ENCODE data around the gene MAPT.

The MAPT gene

DNA sequence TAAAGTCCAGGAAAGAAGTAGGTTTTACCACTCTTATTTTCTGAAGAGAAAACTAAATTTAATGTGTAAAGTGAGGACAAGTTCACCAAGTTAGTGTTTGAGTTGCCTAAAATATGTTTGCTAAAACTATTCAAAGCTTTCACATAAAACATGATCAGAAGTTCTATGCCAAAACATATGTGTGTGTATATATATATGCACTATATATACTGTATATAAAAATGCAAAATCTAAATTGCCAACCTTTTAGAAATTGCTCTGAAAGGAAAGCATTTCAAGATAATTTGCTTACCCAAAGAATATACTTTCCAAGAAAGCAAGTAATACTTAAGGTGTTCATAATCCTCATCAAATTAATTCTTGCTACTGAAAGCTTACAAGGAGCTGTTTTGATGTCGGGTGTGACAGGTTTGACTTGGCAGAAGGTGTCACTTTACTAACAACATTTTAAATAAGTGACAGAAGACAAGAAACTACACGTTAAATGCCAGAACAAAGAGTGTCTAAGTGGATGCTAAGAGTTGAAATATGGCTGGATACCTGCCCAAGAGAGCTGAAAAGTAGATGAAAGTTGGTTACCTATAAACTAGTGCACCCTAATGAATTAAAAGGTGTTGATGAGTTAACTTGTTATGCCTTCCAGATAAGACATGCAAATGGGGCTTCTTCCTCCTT is 72.4 kb downstream of the MAPT start:
- in situ Hi-C loops (cut with HindIII; ENCODE audit: low sequenced_read_pairs) = no loop called here

DNA sequence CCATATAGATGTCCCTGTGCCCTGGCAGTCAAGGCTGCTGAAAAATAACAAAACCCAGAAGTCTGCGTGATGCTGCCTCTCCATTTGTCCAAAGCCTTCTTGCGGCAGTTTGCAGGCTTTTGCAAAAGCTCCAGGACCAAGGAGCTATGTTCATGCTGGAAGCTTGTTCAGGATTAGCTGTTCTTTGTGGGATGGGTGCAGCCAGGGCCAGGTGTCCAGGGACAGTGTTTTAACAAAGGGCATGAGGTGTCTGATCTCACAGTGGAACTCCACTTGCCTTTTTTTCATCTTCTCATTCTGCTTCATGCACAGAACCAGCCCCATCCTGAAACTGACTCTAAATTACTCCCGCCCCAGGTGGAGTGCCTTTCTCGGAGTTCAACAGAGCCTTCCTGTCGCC is 73.0 kb downstream of the MAPT start:
- in situ Hi-C loops (cut with HindIII; ENCODE audit: low sequenced_read_pairs) = no loop called here

DNA sequence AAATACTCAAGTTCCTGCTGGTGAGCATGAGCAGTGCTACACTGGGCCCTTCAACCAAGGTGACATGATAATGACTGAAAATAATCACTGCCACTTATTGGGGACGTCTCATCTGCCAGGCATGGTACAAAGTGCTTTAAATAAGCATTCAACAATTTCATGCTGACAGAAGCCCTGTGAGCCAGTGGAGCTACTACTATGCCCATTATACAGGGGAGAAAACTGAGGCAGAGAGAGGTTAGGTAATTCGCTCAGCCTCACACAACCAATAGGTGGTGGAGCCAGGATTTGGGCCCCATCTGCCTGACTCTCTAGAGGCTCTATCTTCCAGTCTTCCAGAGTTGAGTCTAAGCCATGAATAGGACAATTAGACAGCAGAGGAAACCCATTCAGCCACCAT is 74.4 kb downstream of the MAPT start:
- in situ Hi-C loops (cut with HindIII; ENCODE audit: low sequenced_read_pairs) = no loop called here

DNA sequence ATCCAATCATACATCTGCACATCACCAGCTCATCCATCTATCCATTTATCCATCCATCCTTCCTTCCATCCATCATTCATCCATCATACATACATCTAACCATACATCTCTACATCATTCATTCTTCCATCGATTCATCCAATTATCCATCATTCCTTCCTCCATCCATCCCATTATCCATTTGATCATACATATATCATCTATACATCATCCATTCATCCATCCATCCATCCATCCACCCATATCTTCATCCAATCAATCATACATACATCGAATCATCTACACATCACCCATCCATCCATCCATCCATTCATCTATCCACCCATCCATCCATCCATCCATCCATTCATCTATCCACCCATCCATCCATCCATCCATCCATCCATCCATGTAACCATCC is 75.4 kb downstream of the MAPT start:
- in situ Hi-C loops (cut with HindIII; ENCODE audit: low sequenced_read_pairs) = no loop called here

DNA sequence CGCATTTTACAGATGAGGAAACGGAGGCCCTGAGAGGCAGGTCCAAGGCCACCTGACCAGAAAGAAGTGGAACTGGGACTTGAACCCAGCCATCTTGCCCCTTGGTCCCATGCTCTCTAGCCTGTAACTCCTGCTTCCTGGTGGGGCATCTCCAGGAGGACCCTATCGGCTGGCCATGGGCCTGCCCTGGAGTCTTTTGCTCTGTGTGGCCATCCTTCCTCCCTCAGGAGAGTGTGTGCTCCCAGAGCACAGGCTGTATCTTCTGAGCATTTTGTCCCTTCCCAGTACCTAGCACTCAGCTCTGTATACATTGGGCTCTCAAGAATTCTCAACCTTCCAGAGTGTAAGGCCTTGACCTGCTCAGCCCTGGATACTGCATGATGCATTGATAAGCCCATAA is 76.3 kb downstream of the MAPT start:
- in situ Hi-C loops (cut with HindIII; ENCODE audit: low sequenced_read_pairs) = no loop called here

DNA sequence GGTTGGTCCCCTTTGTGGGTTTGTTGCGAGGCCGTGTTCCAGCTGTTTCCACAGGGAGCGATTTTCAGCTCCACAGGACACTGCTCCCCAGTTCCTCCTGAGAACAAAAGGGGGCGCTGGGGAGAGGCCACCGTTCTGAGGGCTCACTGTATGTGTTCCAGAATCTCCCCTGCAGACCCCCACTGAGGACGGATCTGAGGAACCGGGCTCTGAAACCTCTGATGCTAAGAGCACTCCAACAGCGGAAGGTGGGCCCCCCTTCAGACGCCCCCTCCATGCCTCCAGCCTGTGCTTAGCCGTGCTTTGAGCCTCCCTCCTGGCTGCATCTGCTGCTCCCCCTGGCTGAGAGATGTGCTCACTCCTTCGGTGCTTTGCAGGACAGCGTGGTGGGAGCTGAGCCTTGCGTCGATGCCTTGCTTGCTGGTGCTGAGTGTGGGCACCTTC is 77.4 kb downstream of the MAPT start:
- in situ Hi-C loops (cut with HindIII; ENCODE audit: low sequenced_read_pairs) = no loop called here

DNA sequence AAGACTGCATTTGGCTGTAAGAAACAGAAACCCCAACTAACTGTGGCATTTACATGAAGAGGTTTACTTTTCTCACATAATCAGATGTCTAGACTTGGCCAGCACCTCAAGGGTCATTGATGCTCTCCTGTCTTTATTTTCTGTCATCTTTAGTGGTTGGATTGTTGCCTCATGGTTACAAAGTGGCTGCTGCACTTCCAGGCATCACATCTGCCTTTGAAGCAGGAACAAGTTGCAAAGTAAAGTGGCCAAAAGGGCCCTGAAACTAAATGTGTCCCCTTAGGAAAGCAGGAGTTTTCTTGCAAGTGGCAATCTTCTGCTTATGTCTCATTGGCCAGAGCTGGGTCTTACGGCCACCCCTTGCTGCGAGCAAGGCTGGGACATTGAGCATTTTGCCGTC is 78.2 kb downstream of the MAPT start:
- in situ Hi-C loops (cut with HindIII; ENCODE audit: low sequenced_read_pairs) = no loop called here

DNA sequence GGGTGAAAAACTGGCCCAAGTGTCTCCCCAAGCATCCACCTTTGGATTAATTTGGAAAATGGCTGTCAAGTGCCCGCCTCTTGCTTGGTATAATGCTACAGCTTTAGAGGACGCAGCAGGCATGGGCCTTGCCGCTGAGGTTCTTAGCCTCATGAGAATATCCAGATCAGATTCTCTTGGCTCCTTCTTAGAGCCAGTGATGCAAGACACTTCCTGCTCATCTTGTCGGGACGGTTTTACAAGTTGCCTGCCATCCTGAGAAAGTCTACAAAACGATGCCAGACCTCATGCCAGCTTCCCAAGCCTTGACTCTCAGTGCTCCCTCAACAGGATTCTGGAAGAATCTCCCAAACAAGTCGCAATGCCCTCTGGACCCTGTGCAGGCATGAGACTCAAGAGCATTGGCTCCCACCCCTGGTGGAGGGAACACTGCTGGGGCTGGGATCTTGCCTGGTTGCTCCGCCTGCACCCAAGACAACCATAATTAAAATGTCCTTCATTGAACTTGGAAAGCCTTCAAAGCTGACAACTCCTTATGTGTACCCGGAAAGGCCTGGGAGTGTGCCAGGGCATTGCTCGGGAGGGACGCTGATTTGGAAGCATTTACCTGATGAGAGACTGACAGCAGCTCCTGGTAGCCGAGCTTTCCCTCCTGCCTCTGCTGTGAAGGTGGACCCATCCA is 78.9 kb downstream of the MAPT start:
- in situ Hi-C loops (cut with HindIII; ENCODE audit: low sequenced_read_pairs) = no loop called here

DNA sequence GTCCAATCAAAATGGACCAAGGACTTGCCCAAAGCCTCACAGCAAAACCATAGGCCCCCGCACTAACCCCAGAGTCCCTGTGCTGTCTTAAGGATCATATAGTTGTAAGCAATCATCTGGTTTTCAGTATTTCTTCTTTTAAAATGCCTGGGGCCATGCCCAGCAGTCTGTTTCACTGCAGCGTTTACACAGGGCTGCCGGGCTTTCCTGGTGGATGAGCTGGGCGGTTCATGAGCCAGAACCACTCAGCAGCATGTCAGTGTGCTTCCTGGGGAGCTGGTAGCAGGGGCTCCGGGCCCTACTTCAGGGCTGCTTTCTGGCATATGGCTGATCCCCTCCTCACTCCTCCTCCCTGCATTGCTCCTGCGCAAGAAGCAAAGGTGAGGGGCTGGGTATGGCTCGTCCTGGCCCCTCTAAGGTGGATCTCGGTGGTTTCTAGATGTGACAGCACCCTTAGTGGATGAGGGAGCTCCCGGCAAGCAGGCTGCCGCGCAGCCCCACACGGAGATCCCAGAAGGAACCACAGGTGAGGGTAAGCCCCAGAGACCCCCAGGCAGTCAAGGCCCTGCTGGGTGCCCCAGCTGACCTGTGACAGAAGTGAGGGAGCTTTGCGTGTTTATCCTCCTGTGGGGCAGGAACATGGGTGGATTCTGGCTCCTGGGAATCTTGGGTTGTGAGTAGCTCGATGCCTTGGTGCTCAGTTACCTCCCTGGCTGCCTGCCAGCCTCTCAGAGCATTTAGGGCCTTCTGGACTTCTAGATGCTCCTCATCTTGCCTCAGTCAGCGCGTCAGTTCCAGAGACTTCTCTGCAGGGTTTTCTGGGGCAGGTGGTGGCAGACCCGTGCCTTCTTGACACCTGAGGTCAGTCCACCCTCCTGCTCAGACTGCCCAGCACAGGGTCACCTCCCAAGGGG is 79.8 kb downstream of the MAPT start:
- in situ Hi-C loops (cut with HindIII; ENCODE audit: low sequenced_read_pairs) = no loop called here

DNA sequence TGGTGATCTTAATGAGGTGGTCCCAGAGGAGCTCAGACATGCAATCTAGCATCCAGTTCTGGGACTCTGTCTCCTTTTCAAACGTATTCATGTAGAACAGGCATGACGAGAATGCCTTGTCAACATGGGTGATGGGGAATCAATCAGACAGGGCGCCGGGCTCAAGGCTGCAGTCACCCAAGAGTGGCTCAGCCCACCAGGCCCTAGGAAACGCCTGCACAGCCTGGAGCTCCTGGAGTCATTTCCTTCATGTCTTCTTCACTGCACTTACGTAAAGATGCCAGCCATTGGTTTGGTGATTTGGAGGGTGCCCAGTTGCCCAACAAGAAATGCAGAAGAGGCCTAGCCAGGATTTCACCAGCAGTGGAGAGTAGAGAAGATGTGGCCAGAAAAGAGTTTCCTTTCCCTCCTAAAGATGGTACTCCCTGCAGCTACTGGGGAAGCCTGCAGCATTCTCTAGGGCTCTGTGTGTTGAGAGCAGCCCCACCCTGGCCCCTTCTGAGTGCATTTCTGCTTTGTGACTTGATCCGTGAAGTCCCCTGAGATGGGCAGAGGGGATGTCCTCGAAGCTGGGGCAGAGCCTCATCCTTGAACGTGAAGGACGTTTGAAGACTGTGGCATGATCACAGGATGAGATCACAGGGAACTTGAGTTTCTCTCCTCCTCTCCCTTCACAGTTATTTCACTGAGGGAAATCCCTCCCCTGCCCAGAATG is 80.7 kb downstream of the MAPT start:
- in situ Hi-C loops (cut with HindIII; ENCODE audit: low sequenced_read_pairs) = no loop called here

DNA sequence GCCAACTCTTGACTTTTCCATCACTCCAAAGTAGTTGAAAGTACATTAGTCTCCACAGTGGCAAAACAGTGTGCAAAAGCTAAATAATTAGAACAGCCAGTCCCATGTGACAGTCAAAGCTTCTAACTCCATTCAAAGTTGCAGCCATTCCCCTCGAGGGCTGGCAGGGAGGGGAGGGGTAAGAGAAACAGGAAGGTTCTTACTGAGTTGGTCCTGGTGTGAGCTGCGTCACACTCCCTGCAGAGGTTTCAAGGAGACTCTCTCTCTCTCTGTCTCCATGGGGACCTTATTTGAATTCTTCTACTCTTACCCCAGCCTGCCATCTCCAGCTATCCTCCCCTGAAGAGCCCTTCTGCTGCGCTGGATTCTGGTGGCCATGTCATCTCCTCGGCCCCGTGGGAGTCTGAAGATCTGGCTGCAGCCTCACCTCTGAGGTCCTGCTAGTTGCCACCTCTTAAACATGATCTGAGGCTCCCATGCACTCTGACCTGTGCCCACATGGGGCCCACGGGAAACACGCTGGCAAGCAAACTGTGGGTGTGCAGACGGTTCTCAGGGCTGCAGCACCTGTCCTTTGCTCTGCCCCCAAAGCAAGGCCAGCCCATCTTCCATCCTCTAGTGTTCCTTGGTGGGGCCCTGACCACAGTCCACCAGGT is 81.4 kb downstream of the MAPT start:
- in situ Hi-C loops (cut with HindIII; ENCODE audit: low sequenced_read_pairs) = no loop called here

DNA sequence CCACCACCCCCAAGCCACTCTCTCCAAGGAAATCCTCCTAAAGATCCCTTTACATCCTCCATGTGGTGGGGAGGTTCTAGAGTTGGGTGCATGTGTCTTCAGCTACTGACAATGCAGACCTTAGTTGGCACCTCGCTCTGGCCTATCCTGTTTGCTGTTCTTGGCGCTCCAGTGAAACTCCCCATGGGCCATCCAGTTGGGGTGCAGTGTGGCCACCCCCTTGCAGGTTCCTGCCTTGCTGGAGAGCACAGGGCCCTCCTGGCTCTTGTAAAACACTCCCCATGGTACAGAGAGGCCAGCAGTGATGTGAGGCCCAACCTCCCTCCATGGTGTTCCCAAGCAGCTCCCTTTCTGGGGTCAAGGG is 82.0 kb downstream of the MAPT start:
- in situ Hi-C loops (cut with HindIII; ENCODE audit: low sequenced_read_pairs) = no loop called here

DNA sequence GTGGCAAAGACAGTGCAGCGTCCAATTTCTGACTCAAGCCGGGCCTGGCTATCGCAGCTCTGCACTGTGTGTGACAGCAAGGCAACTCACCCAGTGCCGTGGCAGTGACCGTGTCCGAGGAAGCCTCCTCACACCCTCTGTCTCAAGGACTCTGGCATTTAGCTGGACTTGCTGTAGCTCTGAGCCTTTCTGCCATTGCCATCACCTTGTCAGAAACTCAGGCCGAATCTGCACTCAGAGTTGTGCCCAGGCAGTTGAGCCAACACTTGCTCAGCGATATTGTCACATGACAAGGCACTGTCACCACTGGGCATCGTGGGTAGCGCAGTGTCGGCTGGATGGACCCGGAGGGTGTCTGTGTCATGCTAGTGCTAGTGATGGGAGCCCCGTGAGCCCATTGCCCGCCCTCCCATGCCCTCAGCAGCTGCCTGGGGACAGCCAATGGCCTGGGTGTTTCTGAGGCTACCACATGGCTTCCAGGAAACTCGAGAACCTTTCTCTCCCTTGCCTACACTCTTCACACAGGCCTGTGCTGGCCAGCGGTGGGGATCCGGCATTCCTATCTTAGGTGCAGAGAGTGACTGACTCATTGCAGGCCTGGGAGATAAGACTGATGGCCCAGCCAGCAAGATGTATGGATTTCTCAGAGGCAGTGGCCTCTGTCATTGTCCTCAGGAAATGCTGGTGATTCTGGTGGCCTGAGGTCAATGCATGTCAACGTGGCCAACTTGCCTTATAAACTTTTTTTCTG is 82.6 kb downstream of the MAPT start:
- in situ Hi-C loops (cut with HindIII; ENCODE audit: low sequenced_read_pairs) = no loop called here

DNA sequence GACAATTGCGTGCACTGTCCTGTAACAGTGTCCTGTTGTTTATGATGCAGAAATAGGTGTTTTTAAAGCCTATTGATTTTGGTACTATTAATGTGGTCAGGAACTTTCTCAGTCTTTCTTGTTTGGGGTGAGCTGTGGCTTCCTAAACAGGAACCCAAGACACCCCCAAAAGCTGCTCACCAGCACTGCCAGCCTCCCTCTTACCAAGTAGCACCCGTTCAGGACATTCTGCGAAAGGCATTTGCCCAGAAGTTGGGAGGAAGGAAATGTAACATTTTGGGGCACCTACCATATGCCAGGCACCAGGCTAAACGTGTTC is 83.1 kb downstream of the MAPT start:
- in situ Hi-C loops (cut with HindIII; ENCODE audit: low sequenced_read_pairs) = no loop called here

DNA sequence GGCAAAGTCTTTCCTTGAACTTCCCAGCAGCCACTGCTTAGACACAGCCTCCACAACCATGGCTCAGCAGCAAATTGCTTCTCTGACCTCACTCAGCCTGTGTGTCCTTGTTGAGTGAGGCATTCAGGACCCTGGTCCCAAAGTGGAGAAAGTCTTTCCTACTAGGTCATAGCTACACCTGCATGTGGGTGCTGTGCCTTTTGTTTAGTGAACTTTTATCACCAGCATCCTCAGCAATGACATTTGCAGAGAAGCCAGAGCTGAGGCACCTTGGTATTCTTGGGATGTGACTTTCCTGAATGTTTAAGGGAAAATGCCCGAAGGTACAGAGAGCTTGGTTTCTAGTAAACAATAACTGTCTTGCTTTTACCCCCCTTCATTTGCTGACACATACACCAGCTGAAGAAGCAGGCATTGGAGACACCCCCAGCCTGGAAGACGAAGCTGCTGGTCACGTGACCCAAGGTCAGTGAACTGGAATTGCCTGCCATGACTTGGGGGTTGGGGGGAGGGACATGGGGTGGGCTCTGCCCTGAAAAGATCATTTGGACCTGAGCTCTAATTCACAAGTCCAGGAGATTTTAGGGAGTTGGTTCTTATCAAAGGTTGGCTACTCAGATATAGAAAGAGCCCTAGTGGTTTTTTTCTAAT is 83.7 kb downstream of the MAPT start:
- in situ Hi-C loops (cut with HindIII; ENCODE audit: low sequenced_read_pairs) = no loop called here

DNA sequence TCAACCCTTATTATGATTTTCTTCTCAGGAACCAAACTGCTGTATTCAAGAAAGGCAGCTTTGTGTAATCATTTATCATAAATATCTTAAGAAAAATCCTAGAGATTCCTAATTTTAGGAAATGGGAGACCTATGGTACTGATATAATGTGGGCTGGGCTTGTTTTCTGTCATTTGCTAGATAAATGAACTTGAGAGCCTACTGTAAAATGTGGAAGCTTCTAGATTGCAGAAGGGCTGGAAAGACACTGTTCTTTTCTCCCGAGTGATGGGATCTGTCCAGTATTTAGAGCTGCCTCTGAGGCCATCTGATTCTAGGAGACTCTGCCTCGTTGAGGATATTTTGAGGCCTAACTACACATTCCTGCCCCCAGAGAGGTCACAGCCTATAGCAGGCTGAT is 84.8 kb downstream of the MAPT start:
- in situ Hi-C loops (cut with HindIII; ENCODE audit: low sequenced_read_pairs) = no loop called here

DNA sequence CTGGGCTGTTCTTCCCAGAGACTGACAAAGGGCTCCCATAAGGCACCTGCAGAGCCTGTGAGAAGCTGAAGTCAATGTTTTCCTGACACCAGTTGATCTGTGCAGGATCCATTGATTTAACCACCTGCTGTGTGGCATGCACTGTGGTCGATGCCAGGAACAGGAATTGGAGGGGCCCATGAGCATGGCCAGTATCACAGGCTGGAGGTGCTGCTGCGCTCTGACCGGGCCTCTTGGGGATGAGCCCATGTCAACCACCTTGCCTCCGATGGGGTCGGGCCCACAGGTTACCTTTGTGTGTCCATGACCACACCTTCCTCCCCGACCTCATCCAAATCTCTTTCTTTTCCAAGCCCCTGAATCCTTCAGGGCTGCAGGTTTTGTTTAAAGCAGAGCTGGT is 86.5 kb downstream of the MAPT start:
- in situ Hi-C loops (cut with HindIII; ENCODE audit: low sequenced_read_pairs) = no loop called here

DNA sequence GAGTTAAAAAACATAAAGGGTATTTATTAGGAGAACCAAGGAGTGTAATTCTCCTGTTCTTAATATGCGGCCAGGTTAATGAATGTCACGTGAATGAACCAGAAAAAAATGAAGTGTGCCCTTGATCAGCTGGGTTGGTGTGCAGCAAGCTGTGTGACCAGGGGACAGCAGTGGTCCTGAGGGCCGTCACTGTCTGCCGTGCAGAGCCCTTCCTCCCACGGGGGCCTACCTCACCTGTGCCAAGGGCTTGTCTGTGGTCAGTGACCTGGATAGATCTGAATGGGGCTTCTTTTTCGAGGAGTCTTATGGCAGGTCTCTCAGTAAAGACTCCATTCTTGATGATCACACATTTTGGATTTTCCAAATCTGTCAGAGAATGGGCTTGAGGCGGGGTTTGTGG is 87.0 kb downstream of the MAPT start:
- in situ Hi-C loops (cut with HindIII; ENCODE audit: low sequenced_read_pairs) = no loop called here

DNA sequence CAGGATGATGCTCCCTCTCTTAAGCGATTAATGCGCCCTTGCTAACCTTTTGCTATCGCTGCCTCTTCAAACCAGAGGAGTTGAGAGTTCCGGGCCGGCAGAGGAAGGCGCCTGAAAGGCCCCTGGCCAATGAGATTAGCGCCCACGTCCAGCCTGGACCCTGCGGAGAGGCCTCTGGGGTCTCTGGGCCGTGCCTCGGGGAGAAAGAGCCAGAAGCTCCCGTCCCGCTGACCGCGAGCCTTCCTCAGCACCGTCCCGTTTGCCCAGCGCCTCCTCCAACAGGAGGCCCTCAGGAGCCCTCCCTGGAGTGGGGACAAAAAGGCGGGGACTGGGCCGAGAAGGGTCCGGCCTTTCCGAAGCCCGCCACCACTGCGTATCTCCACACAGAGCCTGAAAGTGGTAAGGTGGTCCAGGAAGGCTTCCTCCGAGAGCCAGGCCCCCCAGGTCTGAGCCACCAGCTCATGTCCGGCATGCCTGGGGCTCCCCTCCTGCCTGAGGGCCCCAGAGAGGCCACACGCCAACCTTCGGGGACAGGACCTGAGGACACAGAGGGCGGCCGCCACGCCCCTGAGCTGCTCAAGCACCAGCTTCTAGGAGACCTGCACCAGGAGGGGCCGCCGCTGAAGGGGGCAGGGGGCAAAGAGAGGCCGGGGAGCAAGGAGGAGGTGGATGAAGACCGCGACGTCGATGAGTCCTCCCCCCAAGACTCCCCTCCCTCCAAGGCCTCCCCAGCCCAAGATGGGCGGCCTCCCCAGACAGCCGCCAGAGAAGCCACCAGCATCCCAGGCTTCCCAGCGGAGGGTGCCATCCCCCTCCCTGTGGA is 88.6 kb downstream of the MAPT start:
- in situ Hi-C loops (cut with HindIII; ENCODE audit: low sequenced_read_pairs) = no loop called here
